RKO (cell line): ENCODE data around the gene MICALL1.
A peak's percentile ranks its signal among the peaks of the same experiment; 100 is the strongest.

ENCODE experiments used
- DNase-seq: peaks from one replicate; pipeline ENCODE4 v3.0.0-alpha.2; 2016; ENCODE audit warnings: low spot score

MICALL1 gene

GRCh38 chr22:37983860-37984791 lies 78.0 kb downstream of the MICALL1 start, which contains the start of gene SOX10:
TSS of gene SOX10 (minus strand) at chr22:37984555. CDS start at chr22:37983784, 771 bp downstream.
- DNase-seq, result no peak

- no peak for DNase-seq
Measured at GRCh38 chr22:37985050-37985585, 79.0 kb downstream of the MICALL1 start.

GRCh38 chr22:37985751-37986281 lies 79.7 kb downstream of the MICALL1 start:
- DNase-seq, result no peak

- no peak for DNase-seq
Measured at GRCh38 chr22:37986371-37986770, 80.3 kb downstream of the MICALL1 start.

- DNase-seq, result no peak
Measured at GRCh38 chr22:37989146-37990045, 83.3 kb downstream of the MICALL1 start.

- DNase-seq, result no peak
Measured at GRCh38 chr22:37990301-37990700, 84.2 kb downstream of the MICALL1 start.

- DNase-seq, result no peak
Measured at GRCh38 chr22:37990862-37991261, 84.8 kb downstream of the MICALL1 start.

- peak; percentile 15 for DNase-seq
Measured at GRCh38 chr22:37991731-37992442, 85.8 kb downstream of the MICALL1 start.
